Measurements from ENCODE around the gene MPO.

MPO gene

GRCh38 chr17:58238147-58238634, 42.5 kb downstream of the MPO start, which contains the start of gene LPO:
LPO (plus strand) TSS chr17:58238584; CDS start chr17:58242980, 4,396 bp downstream.
- no peak for DNase-seq (ENCODE audit: extremely low read depth, low read depth)
- no peak for TF ChIP-seq CTCF (IDR thresholded peaks at IDR 0.05; ENCODE audit: low read depth, low read length, missing control alignments)
- H3K4me3 ChIP-seq (replicated peaks; ENCODE audit: low read depth, low read length), result no peak within 1 kb of the TSS

GRCh38 chr17:58236394-58236793, 44.3 kb downstream of the MPO start:
- no peak for DNase-seq (ENCODE audit: extremely low read depth, low read depth)
- no peak for TF ChIP-seq CTCF (IDR thresholded peaks at IDR 0.05; ENCODE audit: low read depth, low read length, missing control alignments)
- no peak overlapping the region for H3K4me3 ChIP-seq (replicated peaks; ENCODE audit: low read depth, low read length)

GRCh38 chr17:58235821-58236220, 44.9 kb downstream of the MPO start:
- no peak for TF ChIP-seq CTCF (IDR thresholded peaks at IDR 0.05; ENCODE audit: low read depth, low read length, missing control alignments)
- H3K4me3 ChIP-seq (replicated peaks; ENCODE audit: low read depth, low read length), result no peak overlapping the region
- no peak for DNase-seq (ENCODE audit: extremely low read depth, low read depth)

- H3K4me3 ChIP-seq (replicated peaks; ENCODE audit: low read depth, low read length), result no peak overlapping the region
- DNase-seq (ENCODE audit: extremely low read depth, low read depth), result no peak
- TF ChIP-seq CTCF (IDR thresholded peaks at IDR 0.05; ENCODE audit: low read depth, low read length, missing control alignments), result no peak
Measured at GRCh38 chr17:58234512-58234911, 46.2 kb downstream of the MPO start.

- no peak overlapping the region for H3K4me3 ChIP-seq (replicated peaks; ENCODE audit: low read depth, low read length)
- TF ChIP-seq CTCF (IDR thresholded peaks at IDR 0.05; ENCODE audit: low read depth, low read length, missing control alignments), result no peak
- DNase-seq (ENCODE audit: extremely low read depth, low read depth), result no peak
Measured at GRCh38 chr17:58233543-58233942, 47.2 kb downstream of the MPO start.

- no peak overlapping the region for H3K4me3 ChIP-seq (replicated peaks; ENCODE audit: low read depth, low read length)
- TF ChIP-seq CTCF (IDR thresholded peaks at IDR 0.05; ENCODE audit: low read depth, low read length, missing control alignments), result no peak
- DNase-seq (ENCODE audit: extremely low read depth, low read depth), result peak; percentile 20
Measured at GRCh38 chr17:58232707-58233156, 48.0 kb downstream of the MPO start.

GRCh38 chr17:58231641-58232040, 49.1 kb downstream of the MPO start:
- TF ChIP-seq CTCF (IDR thresholded peaks at IDR 0.05; ENCODE audit: low read depth, low read length, missing control alignments), result no peak
- no peak for DNase-seq (ENCODE audit: extremely low read depth, low read depth)
- H3K4me3 ChIP-seq (replicated peaks; ENCODE audit: low read depth, low read length), result no peak overlapping the region
